Measurements from ENCODE around the gene NBR1. TPM values are rescaled to one million over a fixed set of nuclear protein-coding genes. Genes with fewer than 3 reads are reported as not detected.

Gene NBR1
- total RNA-seq, 1 donor from 2014 or later = 56.1 TPM

Other genes starting within 250 kb of the NBR1 start
- gene AARSD1, start 206.8 kb upstream of the NBR1 start, total RNA-seq = 78.2 and 85.5 TPM in 2 replicates
- gene PTGES3L, start 191.1 kb upstream of the NBR1 start, total RNA-seq = 1.0 and 1.6 TPM in 2 replicates
- 16.9 and 18.8 TPM in 2 replicates for gene RUNDC1, start 190.6 kb upstream of the NBR1 start, total RNA-seq
- gene RPL27, start 172.8 kb upstream of the NBR1 start, total RNA-seq = 1,049 and 1,126 TPM in 2 replicates
- 65.8 and 67.0 TPM in 2 replicates for gene IFI35, start 164.4 kb upstream of the NBR1 start, total RNA-seq
- gene VAT1, start 148.8 kb upstream of the NBR1 start, total RNA-seq = 17.3 TPM in 2 replicates
- gene RND2, start 146.0 kb upstream of the NBR1 start, total RNA-seq = 0.07 TPM in 1 of 2 replicates, not detected in the other
- gene BRCA1, start 45.9 kb upstream of the NBR1 start, total RNA-seq = 76.1 and 79.8 TPM in 2 replicates
- 18.2 and 19.1 TPM in 2 replicates for gene TMEM106A, start 40.7 kb downstream of the NBR1 start, total RNA-seq
- gene CCDC200, start 57.4 kb downstream of the NBR1 start, total RNA-seq = 0.32 and 0.47 TPM in 2 replicates
- 5,029 and 6,685 TPM in 2 replicates for gene RNU2-1, start 62.8 kb downstream of the NBR1 start, total RNA-seq
- 3.2 and 4.0 TPM in 2 replicates for gene ARL4D, start 227.8 kb downstream of the NBR1 start, total RNA-seq